NCI-H1417 treated with DMSO at 0.1 percent for 48 hours (cell line): ENCODE data around the gene MELTF.
"Not testable (repeated sequence)": the region's sequence is repeated elsewhere in the genome, so short reads cannot be mapped to it uniquely, and the experiment has no call there.

Experiments used
- DNase-seq: peaks from one replicate; lab custom pipeline; 2025; lab: John Stamatoyannopoulos, UW

MELTF gene

DNA sequence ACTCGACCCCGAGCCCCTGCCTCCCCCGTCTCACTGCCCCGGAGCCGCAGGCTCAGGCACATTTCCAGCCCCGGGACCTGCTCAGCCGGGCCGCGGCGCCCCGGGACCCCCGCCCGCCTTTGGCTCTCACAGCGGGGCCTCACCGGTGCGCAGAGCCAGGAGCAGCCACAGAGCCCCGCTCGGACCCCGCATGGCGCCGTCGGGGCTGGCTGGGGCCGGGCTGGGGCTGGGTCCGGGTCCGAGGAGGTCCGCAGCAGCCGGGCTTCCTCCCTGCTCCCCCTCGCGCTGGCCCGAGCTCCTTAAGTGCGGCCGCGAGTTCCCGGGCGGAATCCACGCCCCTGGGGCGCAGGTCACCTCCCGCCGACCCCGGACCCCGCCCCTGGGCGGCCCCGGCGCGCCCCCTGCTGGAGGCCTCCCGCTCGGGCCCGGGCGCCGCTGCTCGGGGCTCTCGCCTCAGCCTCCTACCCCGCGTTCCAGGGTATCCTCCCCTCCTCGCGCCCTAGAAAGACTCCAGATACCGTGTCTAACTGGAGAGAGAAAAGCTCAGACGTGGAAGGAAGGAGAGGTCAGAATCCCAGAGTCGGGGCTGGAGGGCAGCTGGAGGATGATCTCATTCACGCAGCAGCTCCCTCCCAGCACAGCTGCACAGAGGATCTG, at the start of gene MELTF:
TSS of gene MELTF (minus strand) at position 307 of the 657 bp plus-strand sequence. CDS start at position 192, 115 bp downstream.
- peak; percentile 7 for DNase-seq

- DNase-seq = no peak
Measured at GRCh38 chr3:197076415-197076814, 46.8 kb upstream of the MELTF start.

- DNase-seq = no peak
Measured at GRCh38 chr3:197068077-197068476, 38.5 kb upstream of the MELTF start.

- no peak for DNase-seq
Measured at GRCh38 chr3:197064771-197065170, 35.2 kb upstream of the MELTF start.

DNA sequence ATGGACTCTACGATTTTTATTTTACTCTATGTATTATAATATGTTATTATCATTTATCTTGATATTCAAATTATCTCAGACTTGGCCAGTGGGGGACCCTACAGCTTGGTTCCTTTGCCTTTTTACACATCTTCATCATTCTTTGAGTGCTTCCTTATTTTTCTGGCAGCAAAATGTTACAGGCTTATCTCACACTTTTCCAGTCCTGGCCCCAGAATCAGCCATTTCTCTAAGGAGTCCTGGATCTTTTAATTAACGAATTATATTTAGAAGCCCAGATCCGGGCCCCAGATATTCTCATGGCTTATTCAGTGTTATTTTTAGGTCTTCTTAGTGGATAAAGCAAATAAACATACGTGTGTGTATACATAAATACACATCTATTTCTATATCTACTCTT, 32.8 kb upstream of the MELTF start:
- DNase-seq = no peak

DNA sequence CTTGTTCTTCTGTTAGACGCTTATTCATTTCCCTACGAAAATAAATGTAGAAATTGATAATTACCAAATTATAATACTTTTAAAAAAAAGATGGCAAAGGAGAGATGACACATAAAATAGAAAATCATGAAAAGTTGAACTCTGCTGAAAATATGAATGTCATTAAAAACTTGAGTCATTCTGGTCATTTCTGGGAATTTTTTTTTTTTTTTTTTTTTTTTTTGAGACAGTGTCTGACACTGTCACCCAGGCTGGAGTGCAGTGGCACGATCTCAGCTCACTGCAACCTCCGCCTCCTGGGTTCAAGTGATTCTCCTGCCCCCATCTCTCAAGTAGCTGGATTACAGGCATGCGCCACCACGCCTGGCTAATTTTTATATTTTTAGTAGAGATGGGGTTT, 22.0 kb upstream of the MELTF start:
- DNase-seq = not testable (repeated sequence)

DNA sequence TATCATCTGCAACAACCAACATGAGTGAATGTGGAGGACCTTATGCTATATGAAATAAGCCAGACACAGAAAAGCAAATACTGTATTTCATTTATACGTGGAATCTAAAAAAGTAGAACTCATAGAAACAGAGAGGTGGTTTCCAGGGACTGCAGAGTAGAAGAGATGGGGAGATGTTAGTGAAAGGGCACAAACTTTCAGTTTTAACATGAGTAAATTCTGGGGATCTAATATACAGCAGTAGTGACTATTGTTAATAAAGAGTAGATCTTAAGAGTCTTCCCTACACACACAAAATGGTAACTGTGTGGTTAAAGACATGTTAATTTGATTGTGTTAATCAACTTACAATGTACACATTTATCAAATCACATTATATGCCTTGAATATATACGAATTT, 20.9 kb upstream of the MELTF start:
- no peak for DNase-seq

- no peak for DNase-seq
Measured at GRCh38 chr3:197042539-197042938, 12.9 kb upstream of the MELTF start.

DNA sequence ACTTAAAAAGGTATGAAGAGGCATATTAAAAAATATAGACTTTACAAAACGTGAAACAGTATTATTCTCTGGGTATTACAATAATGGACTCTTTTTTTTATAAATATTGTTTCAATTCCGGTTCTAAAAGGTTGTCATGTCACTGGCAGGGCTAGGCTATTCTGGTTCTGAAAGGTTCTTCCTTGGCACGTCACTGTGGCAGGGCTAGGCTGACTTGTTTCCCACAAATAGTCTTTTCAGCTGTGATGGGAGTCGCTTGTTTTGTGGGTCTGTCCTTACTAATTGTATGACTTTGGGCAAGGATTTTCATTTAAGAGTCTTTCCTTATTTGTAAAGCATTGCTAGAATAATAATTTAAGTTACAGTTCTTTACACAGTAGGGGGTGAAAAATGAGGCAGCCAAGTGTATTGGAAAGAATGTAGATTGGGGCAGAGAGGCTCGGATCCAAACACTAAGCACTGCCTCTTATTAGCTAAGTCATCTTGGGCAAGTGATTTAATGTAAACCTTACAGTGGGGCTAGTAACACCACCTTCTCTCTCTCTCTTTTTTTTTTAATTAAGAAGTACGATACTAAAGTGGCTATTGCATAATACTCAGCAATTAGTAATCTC, 12.4 kb upstream of the MELTF start:
- DNase-seq = no peak

GRCh38 chr3:197040658-197041057, 11.0 kb upstream of the MELTF start:
- no peak for DNase-seq

DNA sequence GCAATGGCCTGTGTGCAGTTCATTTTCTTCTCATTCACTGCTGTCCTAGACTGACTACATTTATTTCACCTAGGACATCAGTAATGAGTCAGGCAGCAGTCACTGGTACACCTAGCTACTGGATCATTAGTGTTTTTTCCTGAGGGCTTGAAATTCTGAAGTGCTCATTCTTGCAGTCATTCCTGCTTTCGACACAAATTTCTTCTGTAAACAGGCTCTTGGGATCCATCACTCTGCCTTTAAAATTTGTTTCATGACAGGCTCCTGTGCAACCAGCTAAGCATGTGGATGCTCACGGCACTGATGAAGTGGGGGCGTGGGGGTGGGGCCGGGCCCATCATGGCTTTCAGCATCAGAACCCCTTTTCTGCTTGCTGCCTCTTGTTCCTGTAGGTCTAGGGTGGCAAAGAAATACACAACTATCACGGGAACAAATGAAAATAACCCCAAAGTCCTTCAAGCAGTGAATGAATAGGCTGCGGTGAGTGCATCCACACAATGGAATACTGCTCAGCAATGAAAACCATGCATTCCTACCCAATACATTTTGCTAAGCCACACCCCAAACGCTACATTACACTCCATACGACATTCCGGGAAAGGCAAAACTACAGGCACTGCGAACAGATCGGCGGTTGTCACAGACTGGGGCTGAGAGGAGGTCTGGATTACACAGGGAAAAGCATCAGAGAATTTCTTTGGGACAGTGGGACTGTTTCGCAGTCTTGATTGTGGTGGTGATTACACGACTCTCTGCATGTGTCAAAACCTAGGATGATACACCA, 9.3 kb upstream of the MELTF start:
- DNase-seq = no peak

GRCh38 chr3:197035577-197035976, 6.0 kb upstream of the MELTF start:
- DNase-seq = no peak

DNA sequence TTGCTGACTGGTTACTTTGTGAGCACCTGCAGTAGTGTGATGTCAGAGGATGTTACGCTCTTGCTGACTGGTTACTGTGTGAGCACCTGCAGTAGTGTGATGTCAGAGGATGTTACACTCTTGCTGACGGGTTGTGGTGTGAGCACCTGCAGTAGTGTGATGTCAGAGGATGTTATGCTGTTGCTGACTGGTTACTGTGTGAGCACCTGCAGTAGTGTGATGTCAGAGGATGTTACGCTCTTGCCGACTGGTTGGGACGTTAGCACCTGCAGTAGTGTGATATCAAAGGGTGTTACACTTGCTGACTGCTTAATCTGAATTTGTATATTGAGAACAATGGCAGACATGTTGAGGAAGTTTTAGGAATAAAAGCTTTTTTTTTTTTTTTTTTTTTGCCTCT, 5.2 kb upstream of the MELTF start:
- not testable (repeated sequence) for DNase-seq

DNA sequence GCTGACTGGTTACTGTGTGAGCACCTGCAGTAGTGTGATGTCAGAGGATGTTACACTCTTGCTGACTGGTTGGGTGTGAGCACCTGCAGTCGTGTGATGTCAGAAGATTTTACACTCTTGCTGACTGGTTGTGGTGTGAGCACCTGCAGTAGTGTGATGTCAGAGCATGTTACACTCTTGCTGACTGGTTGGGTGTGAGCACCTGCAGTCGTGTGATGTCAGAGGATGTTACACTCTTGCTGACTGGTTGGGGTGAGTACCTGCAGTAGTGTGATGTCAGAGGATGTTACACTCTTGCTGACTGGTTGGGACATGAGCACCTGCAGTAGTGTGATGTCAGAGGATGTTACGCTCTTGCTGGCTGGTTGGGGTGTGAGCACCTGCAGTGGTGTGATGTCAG, 4.1 kb upstream of the MELTF start:
- DNase-seq = not testable (repeated sequence)

GRCh38 chr3:197031315-197032285, 2.0 kb upstream of the MELTF start:
- no peak for DNase-seq

GRCh38 chr3:197030379-197031314, 1.0 kb upstream of the MELTF start:
- DNase-seq = no peak

DNA sequence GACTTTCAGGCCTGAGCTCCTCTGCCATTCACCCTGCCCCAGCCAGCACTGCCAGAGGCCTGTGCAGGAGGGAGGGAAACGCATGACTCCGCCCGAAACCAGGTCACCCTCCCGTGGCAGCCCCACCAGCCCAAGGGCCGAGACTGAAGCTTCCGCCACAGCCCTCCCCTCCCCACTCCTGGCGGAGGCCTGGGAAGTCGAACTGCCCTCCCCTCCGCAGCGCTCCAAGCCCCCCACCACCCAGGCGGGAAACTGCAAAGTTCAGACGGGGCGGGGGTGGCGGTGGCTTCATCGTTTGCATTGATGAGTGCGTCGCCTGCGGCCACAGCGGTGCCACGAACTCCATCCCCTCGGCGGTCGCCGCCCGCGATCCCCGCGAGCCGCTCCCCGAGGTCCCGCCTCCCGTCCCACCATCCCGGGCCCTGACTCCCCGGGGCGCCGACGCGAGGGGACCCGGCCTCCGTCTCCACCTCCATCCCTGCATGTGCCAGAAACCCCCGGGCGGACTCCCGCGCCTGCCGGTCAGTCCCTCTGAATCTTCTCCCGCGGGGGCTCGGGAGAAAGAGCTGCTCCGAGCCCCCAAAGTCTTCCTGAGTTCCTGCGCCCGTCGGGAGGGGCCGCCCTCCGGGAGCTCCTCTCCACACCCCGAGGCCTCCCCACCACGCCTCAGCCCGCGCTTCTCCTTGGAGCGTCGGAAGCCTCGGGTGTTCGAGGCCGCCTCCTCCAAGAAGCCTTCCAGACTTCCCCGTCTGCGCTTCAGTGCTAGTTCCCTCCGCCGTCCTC, 698 bp downstream of the MELTF start:
- no peak for DNase-seq

DNA sequence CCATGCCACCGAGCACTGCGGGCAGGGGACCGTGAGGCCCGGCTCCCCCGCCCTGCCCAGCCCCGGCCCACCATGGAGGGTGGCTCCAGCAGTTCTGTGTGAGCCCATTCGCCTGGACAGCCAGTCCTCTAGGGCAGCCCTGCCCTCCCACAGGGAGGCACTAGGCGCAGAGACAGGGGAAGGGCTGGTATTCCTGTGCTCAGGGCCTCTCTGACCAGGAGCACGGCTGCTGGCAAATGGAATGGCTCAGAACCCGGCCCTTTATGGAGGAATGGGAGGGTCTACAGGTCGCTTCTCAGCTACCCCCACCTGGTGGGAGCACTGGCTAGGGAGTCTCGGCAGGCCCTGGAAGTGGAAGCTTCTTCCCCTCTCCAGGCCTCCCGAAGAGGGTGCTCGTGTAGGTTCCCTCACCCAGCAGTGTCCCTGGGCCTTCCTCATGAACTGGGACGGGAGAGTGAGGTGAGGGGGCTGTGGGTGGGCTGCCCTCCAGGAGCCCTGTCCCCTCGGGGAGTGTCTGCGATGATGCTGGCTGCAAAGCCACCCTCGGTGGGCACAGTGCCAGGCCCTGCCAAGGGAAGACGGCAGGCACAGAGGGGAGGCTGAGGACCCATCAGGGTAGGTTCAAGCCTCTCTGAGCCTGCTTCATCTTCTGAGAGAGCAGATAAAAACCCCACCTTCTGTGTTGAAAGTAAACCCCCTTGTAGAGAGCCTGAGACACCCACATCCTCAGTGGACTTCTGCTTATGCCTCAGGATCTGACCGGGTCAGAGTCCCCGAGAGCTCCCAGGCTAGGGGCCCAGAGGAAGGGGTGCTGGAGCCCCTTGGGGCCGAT, 1.5 kb downstream of the MELTF start:
- no peak for DNase-seq
